Skin epidermis (tissue), 12 donors: ENCODE data around the gene CPSF3.
A peak's percentile ranks its signal among the peaks of the same experiment; 100 is the strongest.
"Not testable (repeated sequence)": the region's sequence is repeated elsewhere in the genome, so short reads cannot be mapped to it uniquely, and the experiment has no call there.

ENCODE experiments used
- H3K27ac ChIP-seq, 21 experiments: fragments of 200-600 bp; sonication (generic) in 11 of 21; one replicate each; pipeline ENCODE4 v1.5.0; 2020; ENCODE audit warnings: mild to moderate bottlenecking in 3 of 21, inconsistent platforms in 2 of 21, moderate library complexity in 2 of 21
- H3K4me3 ChIP-seq, 7 experiments: fragments of 200-600 bp; sonication (generic) in 2 of 7; one replicate each; pipeline ENCODE4 v1.5.0; 2020; ENCODE audit warnings: inconsistent platforms in 2 of 7, mild to moderate bottlenecking in 2 of 7, moderate library complexity in 1 of 7

The CPSF3 gene

GRCh38 chr2:9392898-9393765 lies 30.3 kb upstream of the CPSF3 start:
- peak overlapping the region in 14 of 21 experiments; percentile 8 to 82 (median 58) for H3K27ac ChIP-seq
- H3K4me3 ChIP-seq = no peak overlapping the region

DNA sequence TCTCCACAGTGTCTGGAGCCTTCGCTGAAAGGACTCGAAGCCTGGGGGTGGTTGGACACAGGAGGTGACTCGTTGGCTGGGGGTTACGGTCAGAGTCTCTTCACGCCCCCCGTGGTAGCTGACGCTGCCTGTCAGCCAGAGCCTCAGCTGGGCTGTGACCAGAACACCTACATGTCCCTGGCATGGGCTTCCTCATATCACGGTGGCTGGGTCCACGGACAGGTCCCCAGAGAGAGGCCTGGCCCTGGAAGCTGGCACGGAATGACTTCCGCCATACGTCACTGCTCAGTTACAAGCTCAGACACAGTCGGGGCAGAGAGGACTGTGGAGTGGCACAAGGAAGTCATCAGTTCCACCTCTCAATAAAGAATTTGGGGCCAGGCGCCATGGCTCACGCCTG lies 28.6 kb upstream of the CPSF3 start:
- Histone ChIP-seq H3K4me3 (no peak overlapping the region), H3K27ac (no peak overlapping the region)

GRCh38 chr2:9397201-9397600 lies 26.3 kb upstream of the CPSF3 start:
- H3K27ac ChIP-seq = no peak overlapping the region
- H3K4me3 ChIP-seq = no peak overlapping the region

GRCh38 chr2:9398251-9398650 lies 25.2 kb upstream of the CPSF3 start:
- peak overlapping the region in 4 of 21 experiments; percentile 3 to 78 (median 62) for H3K27ac ChIP-seq
- H3K4me3 ChIP-seq = not testable (repeated sequence)

DNA sequence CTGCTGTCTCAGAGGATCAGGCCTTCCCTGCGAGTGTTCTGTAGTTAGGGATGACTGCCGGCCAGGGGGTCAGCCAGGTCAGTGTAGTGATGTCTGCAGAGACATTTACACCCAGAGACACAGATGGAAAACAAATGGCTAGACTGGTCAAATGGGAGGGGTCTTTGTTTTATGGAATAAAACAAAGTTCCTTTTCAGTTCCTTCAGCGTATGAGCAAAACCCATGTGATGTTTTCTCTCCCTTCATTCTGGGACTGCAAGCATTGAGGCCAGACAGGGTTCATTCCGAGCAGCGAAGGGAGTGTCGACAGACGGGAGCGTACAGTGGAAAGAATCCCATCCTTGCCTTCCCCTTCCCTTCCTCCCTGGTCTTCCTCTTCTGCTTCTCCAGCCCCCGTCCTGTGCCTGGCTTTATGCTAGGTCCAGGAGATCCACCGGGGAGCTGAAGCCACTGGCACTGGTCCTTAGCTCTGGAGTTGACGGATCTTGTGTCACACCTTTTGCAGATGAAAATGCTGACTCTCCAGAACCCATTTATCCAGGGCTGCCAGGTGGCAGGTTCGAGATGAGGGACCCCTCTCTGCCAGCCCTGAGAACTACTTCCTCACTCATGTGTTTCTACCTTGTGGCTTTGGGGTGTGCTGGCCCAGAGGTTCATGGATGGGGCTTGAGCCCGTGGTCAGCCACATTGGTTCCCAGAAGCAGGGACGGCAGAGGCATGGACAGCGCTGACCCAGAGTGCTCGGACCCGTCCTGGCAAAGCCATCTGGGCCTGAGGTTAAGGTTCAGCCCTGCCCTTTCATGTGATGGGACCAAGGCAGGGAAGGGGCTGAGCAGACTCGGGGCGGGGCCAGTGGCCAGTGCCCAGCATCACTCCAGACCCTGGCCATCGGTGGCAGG lies 24.3 kb upstream of the CPSF3 start:
- H3K27ac ChIP-seq = peak overlapping the region in 10 of 21 experiments; percentile 1 to 86 (median 61)
- H3K4me3 ChIP-seq = no peak overlapping the region

- Histone ChIP-seq H3K27ac (peak overlapping the region in 5 of 21 experiments; percentile 41 to 86 (median 75)), H3K4me3 (no peak overlapping the region)
Measured at GRCh38 chr2:9400268-9401058, 23.0 kb upstream of the CPSF3 start.

- no peak overlapping the region for H3K4me3 ChIP-seq
- H3K27ac ChIP-seq = no peak overlapping the region
Measured at GRCh38 chr2:9401059-9401547, 22.4 kb upstream of the CPSF3 start.

DNA sequence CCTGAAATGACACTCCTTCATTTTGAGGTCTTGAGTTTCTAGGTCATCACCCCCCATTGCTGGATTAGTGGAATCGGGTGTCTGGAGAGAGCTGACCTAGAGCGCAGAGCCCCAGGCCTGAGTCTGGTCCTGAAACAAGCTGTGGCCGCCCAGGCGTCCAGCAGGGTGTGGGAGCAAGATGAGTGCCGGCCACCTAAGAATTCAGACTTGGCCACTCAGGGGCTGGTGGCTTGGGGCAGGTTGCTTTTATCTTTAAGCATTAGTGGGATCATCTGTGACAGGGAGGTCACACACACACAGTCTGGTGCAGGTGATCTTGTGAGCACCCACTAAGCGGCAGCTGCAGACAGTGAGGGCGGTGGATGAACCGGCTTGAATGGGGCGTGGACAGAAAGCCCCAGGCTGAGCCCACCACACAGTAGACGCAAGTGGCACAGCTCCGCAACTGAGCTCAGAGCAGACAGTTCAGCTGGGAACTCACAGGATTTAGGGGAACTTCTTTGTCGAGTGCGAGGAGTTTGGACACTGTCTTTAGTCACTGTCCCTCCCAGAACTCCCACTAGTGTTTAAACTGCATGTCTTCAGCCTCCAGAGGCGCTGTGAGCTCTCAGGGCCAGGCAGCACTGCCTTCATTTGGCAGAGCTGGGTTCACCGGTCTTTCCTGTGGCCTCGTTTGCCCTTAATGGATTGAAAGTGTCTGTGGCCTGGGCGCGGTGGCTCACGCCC lies 21.6 kb upstream of the CPSF3 start:
- H3K27ac ChIP-seq = no peak overlapping the region
- H3K4me3 ChIP-seq = no peak overlapping the region

- Histone ChIP-seq H3K27ac (no peak overlapping the region), H3K4me3 (no peak overlapping the region)
Measured at GRCh38 chr2:9403924-9404323, 19.5 kb upstream of the CPSF3 start.

- Histone ChIP-seq H3K27ac (no peak overlapping the region), H3K4me3 (no peak overlapping the region)
Measured at GRCh38 chr2:9404451-9404850, 19.0 kb upstream of the CPSF3 start.

DNA sequence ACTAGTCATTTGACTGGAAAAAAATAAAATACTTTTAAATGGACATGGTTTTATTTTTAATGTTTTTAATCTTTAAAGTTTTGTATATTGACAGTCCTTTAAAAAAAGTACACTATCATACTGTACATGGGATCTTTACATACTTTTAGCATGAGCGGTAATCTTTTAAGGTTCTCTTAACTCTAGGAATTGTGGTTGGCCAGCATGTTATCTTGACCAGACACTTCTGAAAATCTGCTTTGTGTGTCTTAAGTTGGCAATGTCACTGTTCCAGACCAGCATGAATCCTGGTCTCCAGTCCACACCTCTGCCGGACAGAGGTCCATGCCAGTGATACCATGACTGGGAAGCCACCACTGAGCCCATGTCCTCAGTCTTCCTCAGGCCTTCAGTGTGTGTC lies 17.8 kb upstream of the CPSF3 start:
- Histone ChIP-seq H3K27ac (no peak overlapping the region), H3K4me3 (no peak overlapping the region)

GRCh38 chr2:9406529-9407362 lies 16.7 kb upstream of the CPSF3 start:
- H3K27ac ChIP-seq = no peak overlapping the region

GRCh38 chr2:9407363-9407811 lies 16.1 kb upstream of the CPSF3 start:
- no peak overlapping the region for H3K27ac ChIP-seq

More at GRCh38 chr2:9406529-9407362, 16.7 kb upstream of the CPSF3 start:
- no peak overlapping the region for H3K4me3 ChIP-seq

GRCh38 chr2:9408641-9409151 lies 14.8 kb upstream of the CPSF3 start:
- Histone ChIP-seq H3K4me3 (no peak overlapping the region), H3K27ac (peak overlapping the region in 1 of 21 experiments; percentile 17)

More at GRCh38 chr2:9407363-9407811, 16.1 kb upstream of the CPSF3 start:
- H3K4me3 ChIP-seq = no peak overlapping the region

- H3K4me3 ChIP-seq = no peak overlapping the region
Measured at GRCh38 chr2:9410108-9410507, 13.3 kb upstream of the CPSF3 start.

GRCh38 chr2:9412781-9413180 lies 10.7 kb upstream of the CPSF3 start:
- no peak overlapping the region for H3K27ac ChIP-seq
- H3K4me3 ChIP-seq = no peak overlapping the region

More at GRCh38 chr2:9410108-9410507, 13.3 kb upstream of the CPSF3 start:
- no peak overlapping the region for H3K27ac ChIP-seq

GRCh38 chr2:9415516-9416169 lies 7.8 kb upstream of the CPSF3 start:
- H3K4me3 ChIP-seq = no peak overlapping the region
- H3K27ac ChIP-seq = peak overlapping the region in 3 of 21 experiments; percentile 3 to 21 (median 10)
